Endometrium (tissue), 2 donors: Measurements from ENCODE around the gene RNF144A.

ENCODE experiments used
- FAIRE-seq: peaks from 2 replicates; lab custom pipeline; 2012; peaks lifted over from hg19 to GRCh38; lab: Jason Lieb, UNC
- donor health status: control.
- donor health status: control.

RNF144A gene

DNA sequence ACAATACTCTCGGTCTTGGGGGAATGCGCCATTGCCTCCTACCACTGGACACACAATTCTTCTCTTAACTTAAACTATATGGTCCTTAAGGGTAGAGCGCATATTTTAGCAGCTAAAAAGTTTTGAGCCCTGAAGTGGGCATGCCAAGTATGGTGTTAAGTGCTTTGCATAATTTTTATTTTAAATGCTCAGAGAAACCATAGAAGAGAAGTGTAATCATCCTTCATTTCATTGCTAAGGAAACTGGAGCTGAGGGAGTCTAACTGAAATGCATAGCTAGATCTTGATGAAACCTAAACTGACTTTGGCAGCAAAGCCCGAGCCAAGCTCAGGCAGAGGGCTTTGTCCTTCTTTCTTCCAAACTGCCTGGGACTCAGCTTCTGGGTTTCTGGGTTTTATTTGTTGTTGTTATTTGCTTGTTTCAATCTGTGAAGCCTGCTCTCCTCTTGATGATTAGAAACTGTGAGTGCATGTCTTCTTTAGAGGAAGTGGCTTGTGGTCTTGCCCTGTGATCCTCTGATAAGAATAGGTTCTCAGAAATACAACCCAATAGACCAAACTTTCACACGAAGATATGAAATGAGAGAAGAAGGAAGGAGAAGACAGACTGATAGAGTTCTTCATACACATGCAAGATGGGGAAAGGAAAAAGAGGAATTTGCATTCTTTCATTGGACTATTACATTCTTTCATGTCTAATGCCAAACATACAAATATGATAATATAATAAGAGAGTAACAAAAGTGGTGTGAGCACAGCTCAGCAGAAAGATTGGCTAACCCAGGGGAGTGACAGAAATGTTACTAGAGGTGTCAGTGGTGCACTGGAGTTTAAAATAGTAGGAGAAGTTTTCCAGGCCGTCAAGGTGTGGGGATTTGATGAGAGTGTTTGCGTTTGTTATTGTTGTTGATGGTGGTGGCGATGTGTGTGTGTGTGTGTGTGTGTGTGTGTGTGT lies 7.5 kb upstream of the RNF144A start:
- FAIRE-seq: no peak

DNA sequence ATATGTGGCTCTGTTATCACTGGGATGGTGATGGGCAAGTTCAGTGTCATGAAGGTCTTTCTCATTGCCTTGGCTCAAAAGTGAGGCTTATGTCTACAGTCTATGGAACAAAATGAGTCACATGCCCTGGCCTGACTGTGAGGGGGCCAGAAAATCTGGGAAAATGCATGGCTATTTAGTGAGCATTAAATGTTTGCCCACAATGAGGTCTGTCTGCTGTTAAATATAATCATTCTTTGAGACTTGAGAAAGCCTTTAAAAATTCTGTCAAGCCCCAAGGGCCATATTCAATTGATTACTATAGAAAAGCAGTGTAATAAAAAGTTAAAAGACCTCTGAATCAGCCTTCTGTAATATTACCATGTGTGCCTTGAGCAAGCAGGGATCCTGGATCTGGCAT lies 5.5 kb upstream of the RNF144A start:
- FAIRE-seq: no peak

GRCh38 chr2:6913415-6914157 lies 3.6 kb upstream of the RNF144A start:
- no peak for FAIRE-seq

DNA sequence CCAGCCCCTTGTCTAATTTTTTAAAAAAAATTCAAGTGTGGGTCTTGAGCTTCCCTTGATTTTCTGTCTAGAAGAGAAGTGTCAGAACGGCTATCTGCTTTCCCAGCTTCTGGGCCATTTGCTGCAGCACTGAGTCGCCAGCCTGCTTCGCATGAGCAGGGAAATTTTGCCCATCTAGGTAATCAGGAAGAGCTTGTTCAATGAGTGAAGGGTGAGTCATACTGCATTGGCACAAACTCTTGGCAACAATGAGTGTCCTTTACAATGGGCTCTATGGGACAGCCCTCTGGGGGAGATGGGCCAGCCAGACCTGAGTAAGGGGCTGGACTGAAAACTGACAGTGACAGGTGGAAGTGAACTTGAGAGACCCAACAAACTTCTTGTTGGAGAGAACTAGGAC lies 2.4 kb upstream of the RNF144A start:
- no peak for FAIRE-seq

DNA sequence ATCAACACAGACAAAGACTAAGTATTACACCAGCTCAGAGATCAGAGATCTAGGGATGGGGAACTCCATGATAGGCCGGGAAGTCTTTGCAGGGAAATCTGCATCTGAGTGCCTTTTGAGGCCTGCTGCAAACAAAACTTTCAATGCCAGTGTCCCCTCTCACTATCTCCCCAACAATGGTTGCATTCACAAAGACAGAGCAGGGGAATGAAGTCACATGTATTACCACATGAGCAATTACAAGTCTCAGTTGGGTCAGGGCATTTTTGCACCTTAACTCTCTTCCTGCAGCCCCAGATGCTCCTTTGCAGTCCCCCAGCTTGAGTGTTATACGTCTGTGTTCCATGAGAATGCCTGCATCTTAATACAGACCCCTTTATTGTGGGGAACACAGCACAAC lies 1.8 kb upstream of the RNF144A start:
- FAIRE-seq: no peak

DNA sequence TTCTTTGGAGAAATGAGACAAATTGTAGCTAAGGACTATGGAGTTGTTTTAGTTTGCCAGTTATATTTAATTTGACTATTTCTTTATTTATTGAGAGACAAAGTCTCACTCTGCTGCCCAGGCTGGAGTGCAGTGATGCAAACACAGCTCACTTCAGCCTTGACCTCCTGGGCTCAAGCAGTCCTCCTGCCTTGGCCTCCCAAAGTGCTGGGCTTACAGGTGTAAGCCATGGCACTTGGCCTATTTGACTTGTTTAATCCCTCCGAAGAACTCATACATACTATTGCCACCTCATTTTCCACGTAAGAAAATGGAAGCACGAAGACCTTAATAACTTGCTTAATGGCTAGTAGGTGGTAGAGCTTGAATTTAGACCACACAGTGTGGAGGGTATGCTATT lies 988 bp upstream of the RNF144A start:
- no peak for FAIRE-seq

GRCh38 chr2:6916736-6917070 lies 509 bp upstream of the RNF144A start:
- no peak for FAIRE-seq

- FAIRE-seq: no peak
These were observed 679 bp downstream of the RNF144A start for GRCh38 chr2:6917761-6918421.

GRCh38 chr2:6919901-6920742 lies 2.9 kb downstream of the RNF144A start:
- FAIRE-seq: no peak

GRCh38 chr2:6920743-6921064 lies 3.5 kb downstream of the RNF144A start:
- no peak for FAIRE-seq

GRCh38 chr2:6921321-6921922 lies 4.2 kb downstream of the RNF144A start:
- no peak for FAIRE-seq

- FAIRE-seq: no peak
These were observed 5.0 kb downstream of the RNF144A start for GRCh38 chr2:6922201-6922656.

DNA sequence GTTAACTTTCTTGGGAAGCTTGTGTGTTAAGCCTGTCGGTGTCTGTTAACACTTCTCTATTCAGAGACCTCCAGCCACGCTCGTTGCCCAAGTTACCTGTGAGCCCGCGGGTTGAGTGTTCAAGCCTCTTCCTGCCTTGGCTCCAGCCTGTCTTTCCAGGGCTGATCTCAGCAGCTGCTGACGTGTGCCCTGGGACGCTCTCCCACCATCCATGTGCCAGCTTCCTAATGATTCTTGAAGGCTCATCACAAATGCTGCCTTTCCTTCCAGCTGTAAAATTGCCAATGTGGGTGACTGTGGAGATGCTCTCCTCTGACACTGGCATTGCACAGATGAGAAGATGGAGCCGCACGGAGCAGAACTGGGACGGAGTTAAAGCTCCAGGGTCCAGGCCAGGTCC lies 6.1 kb downstream of the RNF144A start:
- no peak for FAIRE-seq

DNA sequence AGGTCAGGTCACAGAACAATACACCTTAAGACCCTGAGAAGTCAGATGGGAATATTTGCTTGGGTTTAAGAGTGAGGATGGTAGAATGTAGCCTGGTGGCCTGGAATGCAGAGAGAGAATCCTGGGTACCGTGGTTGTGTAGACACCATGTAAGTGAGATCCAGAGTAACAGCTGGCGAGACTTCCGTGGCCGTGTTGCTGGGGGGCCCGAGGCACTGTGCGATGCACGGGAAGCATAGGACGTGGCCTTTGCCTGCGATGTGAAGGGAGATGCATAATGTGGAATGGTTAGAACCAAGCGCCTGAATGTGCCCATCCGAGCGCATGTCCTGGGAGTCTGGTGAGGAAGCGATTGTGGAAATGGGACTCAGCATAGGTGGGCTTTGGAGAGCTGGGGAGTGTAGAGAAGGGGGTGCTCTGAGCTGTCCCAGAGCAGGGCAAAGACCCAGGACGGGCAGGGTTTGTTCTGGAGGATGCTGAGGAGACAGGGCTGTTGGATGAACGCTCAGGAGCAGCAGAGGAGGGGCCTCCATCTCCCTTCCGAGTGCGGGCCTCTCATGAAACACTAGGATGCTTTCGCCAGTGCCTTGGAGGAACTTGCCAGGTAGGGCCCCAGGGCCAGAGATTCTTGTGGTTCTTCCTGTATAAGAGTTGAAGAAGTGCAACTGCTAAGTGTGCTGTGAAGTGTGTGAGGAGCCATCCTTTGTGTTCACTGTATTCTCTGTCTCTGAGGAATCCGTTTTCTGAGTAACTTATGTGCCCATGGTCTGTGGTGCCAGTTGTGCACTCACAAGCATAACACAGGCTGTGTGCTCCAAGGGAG lies 7.1 kb downstream of the RNF144A start:
- no peak for FAIRE-seq

DNA sequence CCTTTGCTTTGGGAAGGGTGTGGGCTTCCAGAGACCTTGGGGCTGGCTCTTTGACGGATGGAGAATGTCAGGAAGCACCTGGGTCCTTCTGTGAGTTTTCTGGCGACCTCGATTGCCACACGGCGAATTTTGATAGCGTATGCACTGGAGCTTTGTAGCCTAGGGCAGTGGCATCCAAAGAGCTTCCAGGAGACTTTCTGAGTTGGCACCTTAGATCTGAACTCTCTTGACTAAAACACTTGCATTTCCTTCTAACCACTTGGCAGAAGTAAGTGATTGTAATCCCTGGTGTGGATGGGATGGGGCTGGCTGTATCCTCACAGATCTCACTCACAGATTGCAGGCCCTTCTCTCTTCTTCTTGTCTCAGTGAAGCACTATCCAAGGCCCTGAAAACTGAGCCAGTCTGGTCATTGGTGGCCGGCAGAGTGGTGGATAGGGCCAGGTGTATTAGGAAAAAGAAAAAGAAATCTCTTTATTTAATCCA lies 7.8 kb downstream of the RNF144A start:
- no peak for FAIRE-seq

- no peak for FAIRE-seq
These were observed 9.0 kb downstream of the RNF144A start for GRCh38 chr2:6926071-6926732.

DNA sequence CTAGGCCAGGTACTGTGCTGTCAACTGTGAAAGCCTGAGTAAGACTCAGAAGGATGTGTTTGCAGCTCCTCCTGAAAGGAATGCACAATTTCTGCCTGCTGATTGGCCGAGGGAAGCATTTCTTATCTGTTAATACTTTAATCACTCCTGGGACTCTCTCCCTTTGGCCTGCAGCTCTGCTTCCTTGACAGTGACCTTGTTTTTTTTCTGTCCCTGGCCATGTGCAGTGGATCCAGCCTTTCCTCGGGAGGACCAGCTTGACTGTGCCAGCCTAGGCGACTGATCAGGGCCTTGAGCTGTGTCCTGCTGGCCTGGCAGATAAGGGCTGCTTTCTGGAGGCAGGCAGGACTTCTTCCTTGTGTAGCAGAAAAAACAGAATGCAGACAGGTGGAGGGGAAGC lies 10.0 kb downstream of the RNF144A start:
- FAIRE-seq: no peak

DNA sequence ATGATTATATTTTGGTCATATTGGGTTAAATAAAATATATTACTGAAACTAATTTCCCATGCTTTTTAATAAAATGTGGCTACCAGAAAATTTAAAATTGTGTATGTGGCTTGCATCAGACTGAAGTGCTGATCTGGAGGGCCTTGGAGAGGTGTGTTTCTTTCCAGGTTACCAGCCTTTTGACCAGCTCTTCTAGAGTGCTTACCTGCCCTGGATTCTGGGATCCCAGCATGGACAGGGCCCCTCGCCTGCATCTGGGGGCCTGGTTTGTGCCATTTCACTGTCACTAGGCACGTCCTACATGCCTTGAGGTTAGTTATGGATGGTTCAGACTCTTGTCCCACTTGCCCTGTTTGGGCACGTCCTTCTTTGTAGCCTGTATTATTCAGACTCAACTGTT lies 10.5 kb downstream of the RNF144A start:
- no peak for FAIRE-seq

GRCh38 chr2:6928452-6928851 lies 11.2 kb downstream of the RNF144A start:
- no peak for FAIRE-seq

GRCh38 chr2:6929196-6929819 lies 12.1 kb downstream of the RNF144A start:
- FAIRE-seq: no peak
